Brain pericyte (primary cell): Measurements from ENCODE around the gene HIPK2.
A peak's percentile ranks its signal among the peaks of the same experiment; 100 is the strongest.

Source experiments
- DNase-seq: peaks from one replicate; pipeline ENCODE4 v3.0.0-alpha.2; 2012; ENCODE audit warnings: low read depth, low spot score

The HIPK2 gene

GRCh38 chr7:139737221-139738100 lies 40.3 kb downstream of the HIPK2 start:
- DNase-seq, result no peak

GRCh38 chr7:139735912-139736595 lies 41.7 kb downstream of the HIPK2 start:
- DNase-seq, result no peak

- no peak for DNase-seq
Measured at GRCh38 chr7:139735466-139735865, 42.3 kb downstream of the HIPK2 start.

GRCh38 chr7:139734395-139734794 lies 43.4 kb downstream of the HIPK2 start:
- peak; percentile 97 for DNase-seq

GRCh38 chr7:139733751-139734150 lies 44.0 kb downstream of the HIPK2 start:
- DNase-seq, result no peak

GRCh38 chr7:139732471-139733167 lies 45.2 kb downstream of the HIPK2 start:
- no peak for DNase-seq

GRCh38 chr7:139731802-139732470 lies 45.9 kb downstream of the HIPK2 start:
- DNase-seq, result peak; percentile 58

- DNase-seq, result peak; percentile 25
Measured at GRCh38 chr7:139730746-139731612, 46.8 kb downstream of the HIPK2 start.

- no peak for DNase-seq
Measured at GRCh38 chr7:139728203-139728602, 49.6 kb downstream of the HIPK2 start.

GRCh38 chr7:139727151-139727705 lies 50.6 kb downstream of the HIPK2 start:
- no peak for DNase-seq

- DNase-seq, result no peak
Measured at GRCh38 chr7:139726485-139726869, 51.3 kb downstream of the HIPK2 start.

GRCh38 chr7:139725858-139726484 lies 51.8 kb downstream of the HIPK2 start:
- DNase-seq, result no peak

GRCh38 chr7:139725077-139725476 lies 52.7 kb downstream of the HIPK2 start:
- DNase-seq, result no peak

- no peak for DNase-seq
Measured at GRCh38 chr7:139722604-139723003, 55.2 kb downstream of the HIPK2 start.

- DNase-seq, result no peak
Measured at GRCh38 chr7:139721821-139722220, 56.0 kb downstream of the HIPK2 start.

- no peak for DNase-seq
Measured at GRCh38 chr7:139721417-139721816, 56.4 kb downstream of the HIPK2 start.

- no peak for DNase-seq
Measured at GRCh38 chr7:139720705-139721231, 57.0 kb downstream of the HIPK2 start.

GRCh38 chr7:139720186-139720585 lies 57.6 kb downstream of the HIPK2 start:
- no peak for DNase-seq

- DNase-seq, result no peak
Measured at GRCh38 chr7:139718859-139719258, 58.9 kb downstream of the HIPK2 start.

- DNase-seq, result no peak
Measured at GRCh38 chr7:139718141-139718540, 59.7 kb downstream of the HIPK2 start.
